ENCODE results near the gene ICOS. TPM values are rescaled to one million over a fixed set of nuclear protein-coding genes. Genes with fewer than 3 reads are reported as not detected.

ICOS gene
- polyA plus RNA-seq, 1 of the 3 experiments (the other 2 are of a cell fraction) = not detected

GRCh38 chr2:203934041-203934492, 2.5 kb upstream of the ICOS start:
- H3K4me1 ChIP-seq (ENCODE audit: control insufficient read depth in 1 of 2, insufficient read depth in 2 of 2, low read depth in 1 of 2, low read length in 1 of 2) = no peaks in the 10 kb centered on the region
- H3K9me2 ChIP-seq = no peaks in the 10 kb centered on the region
- no peak overlapping the region for H3K9ac ChIP-seq
- H3K36me3 ChIP-seq (replicated peaks in 1 of 2; ENCODE audit: control insufficient read depth in 1 of 2, insufficient read depth in 2 of 2, low read length in 1 of 2) = no peaks in the 10 kb centered on the region
- 37% methylated on average over 5 of the region's 5 CpGs for WGBS (ENCODE audit: low lambda C conversion rate)
- no peaks in the 10 kb centered on the region for H4K20me1 ChIP-seq (ENCODE audit: insufficient read depth)
- no peaks in the 10 kb centered on the region for H3K79me2 ChIP-seq (ENCODE audit: insufficient read depth)
- H3F3A ChIP-seq (replicated peaks; ENCODE audit: insufficient read depth) = no peaks in the 10 kb centered on the region
- H3K27ac ChIP-seq (ENCODE audit: low read depth in 2 of 2, low read length in 1 of 2) = no peak overlapping the region; a peak in 1 of 4 replicates
- ChIA-PET POLR2A (no interaction called here), CTCF (no interaction called here)
- no peak for DNase-seq
- H2AFZ ChIP-seq (ENCODE audit: low read depth) = no peak overlapping the region
- TF ChIP-seq MEF2A (IDR thresholded peaks at IDR 0.05; ENCODE audit: borderline replicate concordance, low read depth) = no peak
- TF ChIP-seq POLR2AphosphoS5 (IDR thresholded peaks at IDR 0.05; ENCODE audit: low read depth, low read length) = no peak
- no peak for TF ChIP-seq ZBTB33 (IDR thresholded peaks at IDR 0.05; ENCODE audit: borderline replicate concordance, low read depth)
- TF ChIP-seq NRF1 (IDR thresholded peaks at IDR 0.05; ENCODE audit: low read depth, low read length) = no peak
- TF ChIP-seq TCF12 (IDR thresholded peaks at IDR 0.05) = no peak
- TF ChIP-seq USF2 (IDR thresholded peaks at IDR 0.05; ENCODE audit: borderline replicate concordance, low read depth, low read length) = no peak
- TF ChIP-seq CTCF (IDR thresholded peaks at IDR 0.05) = no peak
- no peak for TF ChIP-seq SMC3 (IDR thresholded peaks at IDR 0.05; ENCODE audit: low read depth, low read length)
- no peak overlapping the region for H3K4me3 ChIP-seq (ENCODE audit: low read depth in 2 of 2, low read length in 1 of 2)
- no peaks in the 10 kb centered on the region for H3K27me3 ChIP-seq (ENCODE audit: insufficient read depth)
- no peaks in the 10 kb centered on the region for H3K9me3 ChIP-seq
- H3K4me2 ChIP-seq = no peak overlapping the region

- ChIA-PET CTCF (no interaction called here), POLR2A (no interaction called here)
- no peaks in the 10 kb centered on the region for H3K9me2 ChIP-seq
- DNase-seq = no peak
- no peaks in the 10 kb centered on the region for H3K79me2 ChIP-seq (ENCODE audit: insufficient read depth)
- no peak overlapping the region for H3K4me2 ChIP-seq
- no peaks in the 10 kb centered on the region for H3K36me3 ChIP-seq (replicated peaks in 1 of 2; ENCODE audit: control insufficient read depth in 1 of 2, insufficient read depth in 2 of 2, low read length in 1 of 2)
- no peaks in the 10 kb centered on the region for H3K4me1 ChIP-seq (ENCODE audit: control insufficient read depth in 1 of 2, insufficient read depth in 2 of 2, low read depth in 1 of 2, low read length in 1 of 2)
- 59% methylated on average over 8 of the region's 8 CpGs for WGBS (ENCODE audit: low lambda C conversion rate)
- H3K27me3 ChIP-seq (ENCODE audit: insufficient read depth) = no peaks in the 10 kb centered on the region; the same call in 1 of the 2 replicates
- H3K9ac ChIP-seq = no peak overlapping the region
- H2AFZ ChIP-seq (ENCODE audit: low read depth) = no peak overlapping the region
- H3K4me3 ChIP-seq (ENCODE audit: low read depth in 2 of 2, low read length in 1 of 2) = no peak overlapping the region
- H4K20me1 ChIP-seq (ENCODE audit: insufficient read depth) = no peaks in the 10 kb centered on the region
- H3F3A ChIP-seq (replicated peaks; ENCODE audit: insufficient read depth) = no peaks in the 10 kb centered on the region
- no peak overlapping the region; a peak in 1 of 4 replicates for H3K27ac ChIP-seq (ENCODE audit: low read depth in 2 of 2, low read length in 1 of 2)
- no peaks in the 10 kb centered on the region for H3K9me3 ChIP-seq
- TF ChIP-seq NFIC (IDR thresholded peaks at IDR 0.05; ENCODE audit: borderline replicate concordance) = no peak
- TF ChIP-seq POLR2AphosphoS5 (IDR thresholded peaks at IDR 0.05; ENCODE audit: low read depth, low read length) = no peak
- no peak for TF ChIP-seq MEF2A (IDR thresholded peaks at IDR 0.05; ENCODE audit: borderline replicate concordance, low read depth)
- TF ChIP-seq TAF1 (IDR thresholded peaks at IDR 0.05; ENCODE audit: borderline replicate concordance, low read depth, low read length) = no peak
- TF ChIP-seq TEAD4 (IDR thresholded peaks at IDR 0.05; ENCODE audit: borderline replicate concordance, insufficient read depth) = no peak
- no peak for TF ChIP-seq JUND (IDR thresholded peaks at IDR 0.05)
- no peak for TF ChIP-seq SIN3A (IDR thresholded peaks at IDR 0.05; ENCODE audit: borderline replicate concordance, low read depth, low read length)
- TF ChIP-seq USF2 (IDR thresholded peaks at IDR 0.05; ENCODE audit: borderline replicate concordance, low read depth, low read length) = no peak
- no peak for TF ChIP-seq REST (IDR thresholded peaks at IDR 0.05; ENCODE audit: low read depth, low read length)
These were observed 1.7 kb upstream of the ICOS start for GRCh38 chr2:203934711-203935438.
